OCI-LY7 (cell line): ENCODE data around the gene LDAH.

Source experiments
- EZH2phosphoT487 ChIP-seq: fragments of 200-600 bp; sonication (generic); IDR thresholded peaks from 2 replicates; pipeline ENCODE4 v1.6.1; 2018; ENCODE audit warnings: low read depth, borderline replicate concordance, mild to moderate bottlenecking, mixed run types, antibody characterized with exemption, low read length, moderate library complexity, mixed read lengths
- TF ChIP-seq, protein P1 (sequence below): fragments of 200-600 bp; sonication (generic); conservative IDR thresholded peaks from 2 replicates; pipeline ENCODE4 v1.5.1; 2014; ENCODE audit warnings: mild to moderate bottlenecking, antibody characterized with exemption, low read length, moderate library complexity, mixed read lengths

DNA sequence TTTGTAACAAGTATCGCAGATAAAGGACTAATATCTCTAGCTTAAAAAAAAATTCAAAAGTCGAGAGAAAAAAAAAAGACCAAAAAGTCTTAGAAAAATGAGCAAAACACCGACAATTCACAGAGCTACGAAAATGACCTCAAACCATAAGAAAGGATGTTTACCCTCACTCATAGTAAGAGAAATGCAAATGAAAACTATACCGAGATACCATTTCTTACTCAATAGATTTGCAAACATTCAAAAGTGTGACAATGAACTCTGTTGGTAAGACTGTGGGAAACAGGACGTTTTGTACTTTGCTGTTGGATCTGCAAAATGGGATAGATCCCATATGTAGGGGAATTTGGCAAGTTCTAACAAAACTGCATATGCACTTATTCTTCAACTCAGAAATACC, 39.9 kb upstream of the LDAH start:
- TF ChIP-seq, protein P1, sequence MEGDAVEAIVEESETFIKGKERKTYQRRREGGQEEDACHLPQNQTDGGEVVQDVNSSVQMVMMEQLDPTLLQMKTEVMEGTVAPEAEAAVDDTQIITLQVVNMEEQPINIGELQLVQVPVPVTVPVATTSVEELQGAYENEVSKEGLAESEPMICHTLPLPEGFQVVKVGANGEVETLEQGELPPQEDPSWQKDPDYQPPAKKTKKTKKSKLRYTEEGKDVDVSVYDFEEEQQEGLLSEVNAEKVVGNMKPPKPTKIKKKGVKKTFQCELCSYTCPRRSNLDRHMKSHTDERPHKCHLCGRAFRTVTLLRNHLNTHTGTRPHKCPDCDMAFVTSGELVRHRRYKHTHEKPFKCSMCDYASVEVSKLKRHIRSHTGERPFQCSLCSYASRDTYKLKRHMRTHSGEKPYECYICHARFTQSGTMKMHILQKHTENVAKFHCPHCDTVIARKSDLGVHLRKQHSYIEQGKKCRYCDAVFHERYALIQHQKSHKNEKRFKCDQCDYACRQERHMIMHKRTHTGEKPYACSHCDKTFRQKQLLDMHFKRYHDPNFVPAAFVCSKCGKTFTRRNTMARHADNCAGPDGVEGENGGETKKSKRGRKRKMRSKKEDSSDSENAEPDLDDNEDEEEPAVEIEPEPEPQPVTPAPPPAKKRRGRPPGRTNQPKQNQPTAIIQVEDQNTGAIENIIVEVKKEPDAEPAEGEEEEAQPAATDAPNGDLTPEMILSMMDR = no peak
- TF ChIP-seq EZH2phosphoT487 = no peak
